VCaP (cell line): Measurements from ENCODE around the gene CDK6.
"Not testable (repeated sequence)": the region's sequence is repeated elsewhere in the genome, so short reads cannot be mapped to it uniquely, and the experiment has no call there.

Experiments
- H3K27ac ChIP-seq: fragments of 450-650 bp; 2 replicates; pipeline ENCODE4 v1.5.1; 2017
- CTCF ChIP-seq: fragments of 450-650 bp; conservative IDR thresholded peaks from 2 replicates; pipeline ENCODE4 v1.5.1; 2017; ENCODE audit warnings: mild to moderate bottlenecking, moderate library complexity

Gene CDK6

GRCh38 chr7:92836489-92836999 lies at the start of gene CDK6:
Gene CDK6, minus strand, starts transcription at chr7:92836573. Its CDS starts 3,250 bp downstream, at chr7:92833323.
- H3K27ac ChIP-seq, result no peak within 1 kb of the TSS
- no peak for TF ChIP-seq CTCF

DNA sequence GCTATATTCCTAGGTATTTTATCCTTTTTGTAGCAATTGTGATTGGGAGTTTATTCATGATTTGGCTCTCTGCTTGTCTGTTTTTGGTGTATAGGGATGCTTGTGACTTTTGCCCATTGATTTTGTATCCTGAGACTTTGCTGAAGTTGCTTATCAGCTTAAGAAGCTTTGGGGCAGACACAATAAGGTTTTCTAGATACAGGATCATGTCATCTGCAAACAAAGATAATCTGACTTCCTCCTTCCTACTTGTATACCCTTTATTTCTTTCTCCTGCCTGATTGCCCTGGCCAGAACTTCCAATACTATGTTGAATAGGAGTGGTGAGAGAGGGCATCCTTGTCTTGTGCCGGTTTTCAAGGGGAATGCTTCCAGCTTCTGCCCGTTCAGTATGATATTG lies 49.7 kb upstream of the CDK6 start:
- H3K27ac ChIP-seq, result not testable (repeated sequence)

DNA sequence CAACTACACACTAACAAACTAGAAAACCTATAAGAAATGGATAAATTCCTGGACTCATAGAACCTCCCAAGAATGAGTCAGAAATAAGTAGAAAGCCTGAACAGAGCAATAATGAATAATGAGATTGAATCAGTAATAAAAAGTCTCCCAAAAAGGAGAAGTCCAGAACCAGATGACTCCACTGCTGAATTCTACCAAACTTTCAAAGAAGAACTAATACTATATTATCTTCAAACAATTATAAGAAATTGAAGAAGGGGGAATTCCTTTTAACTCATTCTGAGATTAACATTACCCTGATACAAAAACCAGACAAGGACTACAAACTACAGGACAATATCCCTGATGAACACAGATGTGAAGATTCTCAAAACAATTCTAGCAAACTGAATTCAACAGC lies 47.8 kb upstream of the CDK6 start:
- no peak overlapping the region for H3K27ac ChIP-seq
- TF ChIP-seq CTCF, result no peak

DNA sequence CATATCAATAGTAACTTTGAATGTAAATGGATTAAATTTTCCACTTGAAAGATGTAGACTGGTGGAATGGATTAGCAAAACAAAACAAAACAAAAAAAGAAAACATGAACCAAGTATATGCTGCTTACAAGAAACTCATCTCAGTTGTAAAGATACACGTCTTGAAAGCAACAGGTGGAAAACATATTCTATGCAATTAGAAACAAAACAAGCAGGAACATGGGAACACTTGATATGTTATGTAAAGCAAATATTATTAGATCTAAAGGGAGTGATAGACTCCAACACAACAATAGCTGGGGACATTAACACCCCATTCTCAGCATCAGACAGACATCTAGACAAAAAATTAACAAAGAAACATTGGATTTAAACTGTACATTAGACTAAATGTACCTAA lies 46.4 kb upstream of the CDK6 start:
- no peak overlapping the region for H3K27ac ChIP-seq
- TF ChIP-seq CTCF, result no peak

DNA sequence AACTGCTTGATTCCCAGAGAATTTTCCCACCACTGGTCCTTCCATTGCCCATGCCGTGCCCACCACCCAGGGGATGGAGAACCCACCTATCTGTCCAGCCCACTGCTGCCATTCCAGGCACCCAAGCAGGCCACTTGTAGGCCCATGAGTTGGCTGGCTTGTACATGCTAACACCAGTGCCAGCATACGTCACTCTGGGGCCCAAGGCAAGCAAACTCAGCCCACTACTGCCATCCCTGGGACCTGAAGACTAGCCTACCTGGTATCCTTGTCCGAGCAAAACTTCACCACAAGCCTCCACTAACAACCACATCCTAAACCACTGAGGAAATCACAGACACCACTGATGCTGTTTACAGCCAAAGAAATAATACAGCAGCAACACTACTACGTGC lies 44.7 kb upstream of the CDK6 start:
- TF ChIP-seq CTCF, result no peak
- no peak overlapping the region for H3K27ac ChIP-seq

- TF ChIP-seq CTCF, result no peak; the same call in 1 of the 2 replicates
- H3K27ac ChIP-seq, result no peak overlapping the region
Measured at GRCh38 chr7:92880212-92881090, 44.1 kb upstream of the CDK6 start.

DNA sequence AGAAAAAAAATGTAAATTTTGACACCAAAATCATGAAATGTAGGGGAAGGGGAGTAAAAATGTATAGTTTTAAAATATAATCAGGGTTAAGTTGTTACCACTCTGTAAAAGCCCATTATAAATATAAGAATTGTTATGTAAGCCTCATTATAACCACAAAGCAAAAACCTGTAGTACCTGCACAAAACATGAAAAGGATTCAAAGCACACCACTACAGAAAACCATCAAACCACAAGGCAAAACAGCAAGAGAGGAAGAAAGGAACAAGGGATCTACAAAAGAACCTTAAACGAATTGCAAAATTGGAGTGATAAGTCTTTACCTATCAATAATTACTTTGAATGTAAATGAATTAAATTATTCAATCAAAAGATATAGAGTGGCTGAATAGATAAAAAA lies 41.0 kb upstream of the CDK6 start:
- H3K27ac ChIP-seq, result no peak overlapping the region
- TF ChIP-seq CTCF, result no peak

- H3K27ac ChIP-seq, result no peak overlapping the region
- no peak for TF ChIP-seq CTCF
Measured at GRCh38 chr7:92876836-92877235, 40.5 kb upstream of the CDK6 start.
